Measurements from ENCODE around the gene MKS1. TPM values are rescaled to one million over a fixed set of nuclear protein-coding genes. Genes with fewer than 3 reads are reported as not detected.

The MKS1 gene
- total RNA-seq, 6 donors from 2014 or later: 11.7 to 44.0 (median 15.0) TPM

GRCh38 chr17:58184308-58184985, 34.6 kb downstream of the MKS1 start:
- H3K4me3 ChIP-seq: no peak overlapping the region
- peaks cover 0 to 3% (median 1%) of the 10 kb centered on the region in 4 donors for H3K4me1 ChIP-seq
- H3K9me3 ChIP-seq: no peaks in the 10 kb centered on the region
- ATAC-seq (ENCODE audit: low FRiP score in 2 of 2): no peak
- 70 to 72% methylated on average over 9 to 10 of the region's 10 CpGs for WGBS, 2 donors
- H3K36me3 ChIP-seq: no peaks in the 10 kb centered on the region
- H3K27me3 ChIP-seq: no peaks in the 10 kb centered on the region
- no peak overlapping the region for H3K27ac ChIP-seq
- DNase-seq: no peak
- no peak for TF ChIP-seq POLR2AphosphoS5 (IDR thresholded peaks at IDR 0.05)
- no peak for TF ChIP-seq EP300 (IDR thresholded peaks at IDR 0.05)
- no peak for TF ChIP-seq POLR2A (IDR thresholded peaks at IDR 0.05)
- TF ChIP-seq, protein P1, sequence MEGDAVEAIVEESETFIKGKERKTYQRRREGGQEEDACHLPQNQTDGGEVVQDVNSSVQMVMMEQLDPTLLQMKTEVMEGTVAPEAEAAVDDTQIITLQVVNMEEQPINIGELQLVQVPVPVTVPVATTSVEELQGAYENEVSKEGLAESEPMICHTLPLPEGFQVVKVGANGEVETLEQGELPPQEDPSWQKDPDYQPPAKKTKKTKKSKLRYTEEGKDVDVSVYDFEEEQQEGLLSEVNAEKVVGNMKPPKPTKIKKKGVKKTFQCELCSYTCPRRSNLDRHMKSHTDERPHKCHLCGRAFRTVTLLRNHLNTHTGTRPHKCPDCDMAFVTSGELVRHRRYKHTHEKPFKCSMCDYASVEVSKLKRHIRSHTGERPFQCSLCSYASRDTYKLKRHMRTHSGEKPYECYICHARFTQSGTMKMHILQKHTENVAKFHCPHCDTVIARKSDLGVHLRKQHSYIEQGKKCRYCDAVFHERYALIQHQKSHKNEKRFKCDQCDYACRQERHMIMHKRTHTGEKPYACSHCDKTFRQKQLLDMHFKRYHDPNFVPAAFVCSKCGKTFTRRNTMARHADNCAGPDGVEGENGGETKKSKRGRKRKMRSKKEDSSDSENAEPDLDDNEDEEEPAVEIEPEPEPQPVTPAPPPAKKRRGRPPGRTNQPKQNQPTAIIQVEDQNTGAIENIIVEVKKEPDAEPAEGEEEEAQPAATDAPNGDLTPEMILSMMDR (IDR thresholded peaks at IDR 0.05): no peak

DNA sequence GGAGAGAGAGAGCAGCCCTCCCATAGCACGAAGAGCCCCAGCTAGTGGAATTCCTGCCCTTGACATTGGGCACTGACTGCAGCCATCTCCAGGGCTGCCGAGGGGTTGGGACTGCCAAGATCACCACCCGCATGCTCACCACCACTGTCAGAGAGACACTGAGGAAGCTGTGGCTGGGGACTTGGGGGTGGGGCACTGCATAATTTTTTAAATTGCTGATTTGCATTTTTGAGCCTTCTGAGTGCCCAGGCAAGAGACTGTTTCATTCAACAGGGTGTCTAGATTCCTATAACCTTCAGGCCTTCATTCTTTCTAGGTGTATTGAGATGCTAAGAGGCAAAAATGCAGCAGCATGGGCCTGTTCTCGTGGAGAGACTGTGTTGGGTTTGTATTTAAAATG, 35.5 kb downstream of the MKS1 start:
- TF ChIP-seq POLR2A (IDR thresholded peaks at IDR 0.05): no peak
- no peak for DNase-seq
- no peak for ATAC-seq (ENCODE audit: low FRiP score in 2 of 2)
- 84 to 86% methylated on average over 2 to 4 of the region's 4 CpGs for WGBS, 2 donors
- Histone ChIP-seq H3K27me3 (no peaks in the 10 kb centered on the region), H3K4me1 (no peaks in the 10 kb centered on the region), H3K36me3 (no peaks in the 10 kb centered on the region), H3K4me3 (no peak overlapping the region), H3K9me3 (no peaks in the 10 kb centered on the region), H3K27ac (no peak overlapping the region)

DNA sequence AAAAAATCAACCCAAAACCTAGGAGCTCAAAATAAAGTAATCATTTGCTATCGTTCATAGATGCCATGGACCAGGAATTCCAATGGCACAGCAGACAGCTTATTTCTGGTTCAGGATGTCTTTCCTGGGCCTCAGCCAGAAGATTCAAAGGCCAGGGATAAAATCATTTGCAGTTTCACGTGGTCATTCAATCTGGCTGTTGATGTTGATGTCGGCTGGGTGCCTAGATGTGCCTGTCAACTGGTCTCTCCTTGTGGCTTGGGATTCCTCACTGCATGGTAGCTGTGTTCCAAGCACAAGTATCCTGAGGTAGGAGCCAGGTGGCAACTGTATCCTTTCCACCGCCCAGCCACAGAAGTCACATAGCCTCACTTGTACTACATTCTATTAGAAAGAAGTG, 37.3 kb downstream of the MKS1 start:
- TF ChIP-seq EP300 (IDR thresholded peaks at IDR 0.05): no peak
- TF ChIP-seq, protein P1 (IDR thresholded peaks at IDR 0.05): no peak
- TF ChIP-seq POLR2AphosphoS5 (IDR thresholded peaks at IDR 0.05): no peak
- no peak for TF ChIP-seq POLR2A (IDR thresholded peaks at IDR 0.05)
- Histone ChIP-seq H3K9me3 (no peaks in the 10 kb centered on the region), H3K4me1 (no peaks in the 10 kb centered on the region), H3K27me3 (no peaks in the 10 kb centered on the region), H3K4me3 (no peak overlapping the region), H3K27ac (no peak overlapping the region), H3K36me3 (no peaks in the 10 kb centered on the region)
- DNase-seq (no peak), ATAC-seq (ENCODE audit: low FRiP score in 2 of 2) (no peak)
- WGBS, 2 donors: 72 to 91% methylated on average over 3 to 4 of the region's 4 CpGs

GRCh38 chr17:58176200-58176599, 42.9 kb downstream of the MKS1 start:
- WGBS, 2 donors: 36 to 39% methylated on average over 7 of the region's 7 CpGs
- H3K4me3 ChIP-seq: no peak overlapping the region
- TF ChIP-seq POLR2A (IDR thresholded peaks at IDR 0.05) (no peak), POLR2AphosphoS5 (IDR thresholded peaks at IDR 0.05) (no peak)
- H3K27me3 ChIP-seq: no peaks in the 10 kb centered on the region
- no peak overlapping the region for H3K27ac ChIP-seq
- H3K4me1 ChIP-seq: no peaks in the 10 kb centered on the region
- no peaks in the 10 kb centered on the region for H3K36me3 ChIP-seq
- DNase-seq (no peak), ATAC-seq (ENCODE audit: low FRiP score in 2 of 2) (no peak)
- H3K9me3 ChIP-seq: no peaks in the 10 kb centered on the region

DNA sequence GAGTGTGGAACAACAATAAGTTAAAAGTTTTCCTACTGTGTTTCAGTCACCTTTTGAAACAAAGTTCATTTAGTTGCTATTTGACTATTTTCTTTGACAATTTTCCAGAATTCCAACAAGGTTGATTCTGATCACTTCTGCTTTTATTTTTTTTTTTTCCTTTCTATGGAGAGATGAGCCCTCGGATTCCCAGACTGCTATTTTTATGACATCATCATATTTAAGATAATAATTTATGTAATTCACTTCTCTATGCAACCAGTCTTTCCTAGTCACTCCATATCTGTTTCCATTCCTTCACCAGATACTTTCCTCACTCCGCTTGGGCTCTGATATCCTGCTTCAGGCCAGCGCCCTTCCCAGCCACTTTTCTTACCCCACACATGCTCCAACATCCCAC, 44.2 kb downstream of the MKS1 start:
- no peak for ATAC-seq (ENCODE audit: low FRiP score in 2 of 2)
- no peaks in the 10 kb centered on the region for H3K9me3 ChIP-seq
- TF ChIP-seq, protein P1 (IDR thresholded peaks at IDR 0.05): no peak
- no peak for TF ChIP-seq POLR2AphosphoS5 (IDR thresholded peaks at IDR 0.05)
- TF ChIP-seq EP300 (IDR thresholded peaks at IDR 0.05): no peak
- no peak for TF ChIP-seq POLR2A (IDR thresholded peaks at IDR 0.05)
- H3K4me1 ChIP-seq: no peaks in the 10 kb centered on the region
- 62 to 68% methylated on average over 3 of the region's 3 CpGs for WGBS, 2 donors
- no peaks in the 10 kb centered on the region for H3K36me3 ChIP-seq
- H3K27ac ChIP-seq: no peak overlapping the region
- no peak overlapping the region for H3K4me3 ChIP-seq
- H3K27me3 ChIP-seq: no peaks in the 10 kb centered on the region
- no peak for DNase-seq

All from upper lobe of left lung (tissue), 6 donors.